Thymus (tissue), 11 donors: Measurements from ENCODE around the gene GRM1. TPM values are rescaled to one million over a fixed set of nuclear protein-coding genes. Genes with fewer than 3 reads are reported as not detected.

Experiments used
- DNase-seq, 9 donors: peaks; one replicate each; pipeline ENCODE4 v3.0.0-alpha.2; 2013; ENCODE audit warnings: low spot score in 9 of 9, low read depth in 6 of 9, missing footprints in 1 of 9
- H3K27ac ChIP-seq, 2 donors: one replicate each; pipeline ENCODE4 v1.5.1; 2013; ENCODE audit warnings: control low read depth in 1 of 2, low read depth in 1 of 2, low read length in 1 of 2, mild to moderate bottlenecking in 1 of 2, moderate library complexity in 1 of 2
- H3K27me3 ChIP-seq, 2 donors: one replicate each; pipeline ENCODE4 v1.5.1; 2013; ENCODE audit warnings: low read length in 1 of 2; ENCODE audit not compliant: control insufficient read depth in 2 of 2, insufficient read depth in 1 of 2
- H3K36me3 ChIP-seq, 2 donors: one replicate each; pipeline ENCODE4 v1.5.1; 2013; ENCODE audit warnings: low read length in 1 of 2, mild to moderate bottlenecking in 1 of 2, moderate library complexity in 1 of 2; ENCODE audit not compliant: control insufficient read depth in 2 of 2, insufficient read depth in 2 of 2
- H3K4me1 ChIP-seq, 2 donors: one replicate each; pipeline ENCODE4 v1.5.1; 2013; ENCODE audit warnings: low read length in 2 of 2; ENCODE audit not compliant: control insufficient read depth in 2 of 2, insufficient read depth in 2 of 2
- H3K4me3 ChIP-seq, 2 donors: one replicate each; pipeline ENCODE4 v1.5.1; 2013; ENCODE audit warnings: low read length in 2 of 2, control low read depth in 1 of 2, mild to moderate bottlenecking in 1 of 2
- H3K9me3 ChIP-seq, 2 donors: one replicate each; pipeline ENCODE4 v1.5.1; 2013; ENCODE audit warnings: low read length in 1 of 2, mild to moderate bottlenecking in 1 of 2; ENCODE audit not compliant: control insufficient read depth in 2 of 2, insufficient read depth in 1 of 2
- WGBS: extraction: QIAGEN DNeasy Blood & Tissue Kit; methylation state at CpG from one replicate; pipeline ENCODE4 v1.1.7; 2013; 5-methylcytosine and 5-hydroxymethylcytosine counted together
- polyA plus RNA-seq: library from polyadenylated mRNA; stranded (reverse); fragments of 200-250 nt; gene quantifications from one replicate; pipeline ENCODE4 v1.2.3, GENCODE V29; 2013
- total RNA-seq: library from RNA; stranded (reverse); fragments of 120-200 nt; gene quantifications from one replicate; pipeline ENCODE4 v1.2.4, GENCODE V29; 2013
- donor health status: healthy.

Gene GRM1
- total and polyA plus RNA-seq, 2 donors = under 0.01 to 0.05 TPM

- Histone ChIP-seq H3K4me3 (no peak overlapping the region), H3K27ac (no peak overlapping the region), H3K9me3 (no peaks in the 10 kb centered on the region), H3K27me3 (no peaks in the 10 kb centered on the region), H3K4me1 (no peaks in the 10 kb centered on the region), H3K36me3 (no peaks in the 10 kb centered on the region)
- WGBS = 94% methylated on average over 5 of the region's 5 CpGs
- DNase-seq = no peak
These were observed 323.3 kb downstream of the GRM1 start for GRCh38 chr6:146352163-146352562.

- H3K9me3 ChIP-seq = no peaks in the 10 kb centered on the region
- no peak for DNase-seq
- H3K27me3 ChIP-seq = no peaks in the 10 kb centered on the region
- H3K4me1 ChIP-seq = no peaks in the 10 kb centered on the region
- 90% methylated on average over 3 of the region's 3 CpGs for WGBS
- no peaks in the 10 kb centered on the region for H3K36me3 ChIP-seq
- H3K4me3 ChIP-seq = no peak overlapping the region
- H3K27ac ChIP-seq = no peak overlapping the region
These were observed 325.6 kb downstream of the GRM1 start for GRCh38 chr6:146354451-146354850.

GRCh38 chr6:146355521-146356100 is 326.7 kb downstream of the GRM1 start:
- H3K27me3 ChIP-seq = no peaks in the 10 kb centered on the region
- H3K4me3 ChIP-seq = no peak overlapping the region
- no peaks in the 10 kb centered on the region for H3K4me1 ChIP-seq
- H3K27ac ChIP-seq = no peak overlapping the region
- DNase-seq = no peak
- H3K9me3 ChIP-seq = no peaks in the 10 kb centered on the region
- H3K36me3 ChIP-seq = no peaks in the 10 kb centered on the region
- WGBS = 92% methylated on average over 4 of the region's 4 CpGs

GRCh38 chr6:146357578-146358430 is 328.9 kb downstream of the GRM1 start:
- no peaks in the 10 kb centered on the region for H3K9me3 ChIP-seq
- no peaks in the 10 kb centered on the region for H3K4me1 ChIP-seq
- 57% methylated on average over 8 of the region's 8 CpGs for WGBS
- H3K27ac ChIP-seq = no peak overlapping the region
- H3K36me3 ChIP-seq = no peaks in the 10 kb centered on the region
- peak in 1 of 9 donors; percentile 1 for DNase-seq
- H3K27me3 ChIP-seq = no peaks in the 10 kb centered on the region
- H3K4me3 ChIP-seq = no peak overlapping the region

- Histone ChIP-seq H3K36me3 (no peaks in the 10 kb centered on the region), H3K9me3 (no peaks in the 10 kb centered on the region), H3K27me3 (no peaks in the 10 kb centered on the region), H3K27ac (no peak overlapping the region), H3K4me1 (no peaks in the 10 kb centered on the region), H3K4me3 (no peak overlapping the region)
- no peak for DNase-seq
- WGBS = 80% methylated on average over 3 of the region's 3 CpGs
These were observed 329.7 kb downstream of the GRM1 start for GRCh38 chr6:146358431-146359046.

DNA sequence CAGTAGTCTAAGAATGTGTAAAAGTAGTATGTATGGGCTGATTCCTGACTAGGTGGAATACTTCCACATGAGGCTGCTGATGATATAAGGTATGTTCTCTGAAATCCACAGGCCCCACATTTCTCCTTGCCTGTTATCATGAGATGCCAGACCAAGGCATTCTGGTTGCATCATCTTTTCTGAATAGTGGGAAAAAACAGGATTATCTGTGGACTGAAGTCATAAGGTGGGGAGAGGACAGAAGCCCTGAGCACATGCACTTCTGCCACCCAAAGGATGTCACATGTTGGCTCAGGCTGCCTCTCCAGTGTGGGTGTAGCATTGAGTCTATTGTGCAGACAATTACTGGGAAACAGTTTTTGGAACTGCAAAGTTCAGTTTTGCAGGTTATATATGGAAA is 330.3 kb downstream of the GRM1 start:
- Histone ChIP-seq H3K4me3 (no peak overlapping the region), H3K27me3 (no peaks in the 10 kb centered on the region), H3K9me3 (no peaks in the 10 kb centered on the region), H3K36me3 (no peaks in the 10 kb centered on the region), H3K4me1 (no peaks in the 10 kb centered on the region), H3K27ac (no peak overlapping the region)
- DNase-seq = no peak

- Histone ChIP-seq H3K27me3 (no peaks in the 10 kb centered on the region), H3K27ac (no peak overlapping the region), H3K4me1 (no peaks in the 10 kb centered on the region), H3K36me3 (no peaks in the 10 kb centered on the region), H3K9me3 (no peaks in the 10 kb centered on the region), H3K4me3 (no peak overlapping the region)
- WGBS = 91% methylated on average over 4 of the region's 4 CpGs
- no peak for DNase-seq
These were observed 332.5 kb downstream of the GRM1 start for GRCh38 chr6:146361128-146361924.

DNA sequence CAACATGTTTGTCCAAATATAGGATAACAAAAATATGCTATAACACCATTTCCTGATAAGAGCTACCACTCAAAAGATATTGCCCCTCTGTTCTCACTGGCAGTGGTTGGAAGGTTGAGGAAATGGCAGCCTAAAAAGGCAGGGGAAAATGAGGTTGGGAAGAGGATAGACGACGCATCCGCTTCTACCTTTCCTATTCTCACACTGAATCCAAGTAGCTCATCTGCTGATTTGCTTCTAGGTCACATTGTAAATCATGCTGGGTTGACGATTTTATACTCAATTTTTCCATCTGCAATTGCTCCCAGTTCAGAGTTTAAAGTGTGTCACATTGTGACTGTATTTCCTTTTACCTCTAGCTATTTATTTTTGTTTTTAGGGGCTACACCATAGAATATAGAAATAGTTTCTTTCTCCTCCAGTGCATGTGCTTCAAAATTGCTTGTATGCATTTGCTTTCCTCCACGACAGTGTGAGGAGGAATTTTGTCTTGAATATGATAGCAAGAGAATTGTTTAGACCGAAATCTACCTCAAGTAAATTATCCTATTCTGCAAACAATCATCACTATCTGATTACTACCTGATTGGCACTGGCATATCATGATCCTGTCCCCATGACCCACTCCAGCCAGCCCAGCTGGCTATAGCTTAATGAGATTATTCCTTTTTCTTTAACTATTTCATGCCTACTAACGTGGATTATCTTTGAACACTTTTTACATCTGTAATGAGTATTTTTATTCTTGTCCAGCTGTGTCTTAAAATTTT is 335.2 kb downstream of the GRM1 start:
- no peaks in the 10 kb centered on the region for H3K9me3 ChIP-seq
- H3K4me1 ChIP-seq = no peaks in the 10 kb centered on the region
- no peak overlapping the region for H3K4me3 ChIP-seq
- H3K36me3 ChIP-seq = no peaks in the 10 kb centered on the region
- no peaks in the 10 kb centered on the region for H3K27me3 ChIP-seq
- DNase-seq = no peak
- WGBS = 95% methylated on average over 7 of the region's 7 CpGs
- H3K27ac ChIP-seq = no peak overlapping the region
